AG09309 (cell line): ENCODE data around the gene SOX30.

Experiments used
- DNase-seq: peaks from one replicate; pipeline ENCODE4 v3.0.0-alpha.2; 2010; ENCODE audit warnings: low read depth
- H3K4me3 ChIP-seq: 2 replicates; pipeline ENCODE4 v1.5.1; 2011; ENCODE audit warnings: mild to moderate bottlenecking, low read depth, low read length, moderate library complexity; ENCODE audit not compliant: control insufficient read depth
- TF ChIP-seq, protein P1 (sequence below): IDR thresholded peaks from 2 replicates; pipeline ENCODE4 v1.5.1; 2011; ENCODE audit warnings: mild to moderate bottlenecking, low read depth, low read length, inconsistent platforms; ENCODE audit not compliant: insufficient read depth, control insufficient read depth; ENCODE audit errors: missing control alignments

The SOX30 gene

DNA sequence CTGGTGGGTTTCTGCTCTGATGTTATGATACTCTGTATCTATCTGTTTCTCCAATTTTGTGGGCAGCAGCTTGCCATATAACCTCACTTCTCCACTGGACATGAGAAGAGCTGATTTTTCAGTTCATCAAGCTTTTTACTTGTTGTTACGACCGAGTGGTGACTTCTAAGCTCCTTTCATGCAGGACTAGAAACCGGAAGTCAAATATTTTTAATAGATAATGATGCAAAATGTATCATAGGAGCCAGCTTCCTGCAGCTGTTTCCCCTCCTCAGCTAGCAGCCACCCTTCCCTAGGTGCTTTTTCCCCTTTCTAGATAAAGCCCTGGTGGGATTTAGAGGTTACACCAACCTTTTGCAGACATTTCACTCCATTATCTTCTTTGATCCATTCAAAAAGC lies 59.6 kb downstream of the SOX30 start:
- TF ChIP-seq, protein P1, sequence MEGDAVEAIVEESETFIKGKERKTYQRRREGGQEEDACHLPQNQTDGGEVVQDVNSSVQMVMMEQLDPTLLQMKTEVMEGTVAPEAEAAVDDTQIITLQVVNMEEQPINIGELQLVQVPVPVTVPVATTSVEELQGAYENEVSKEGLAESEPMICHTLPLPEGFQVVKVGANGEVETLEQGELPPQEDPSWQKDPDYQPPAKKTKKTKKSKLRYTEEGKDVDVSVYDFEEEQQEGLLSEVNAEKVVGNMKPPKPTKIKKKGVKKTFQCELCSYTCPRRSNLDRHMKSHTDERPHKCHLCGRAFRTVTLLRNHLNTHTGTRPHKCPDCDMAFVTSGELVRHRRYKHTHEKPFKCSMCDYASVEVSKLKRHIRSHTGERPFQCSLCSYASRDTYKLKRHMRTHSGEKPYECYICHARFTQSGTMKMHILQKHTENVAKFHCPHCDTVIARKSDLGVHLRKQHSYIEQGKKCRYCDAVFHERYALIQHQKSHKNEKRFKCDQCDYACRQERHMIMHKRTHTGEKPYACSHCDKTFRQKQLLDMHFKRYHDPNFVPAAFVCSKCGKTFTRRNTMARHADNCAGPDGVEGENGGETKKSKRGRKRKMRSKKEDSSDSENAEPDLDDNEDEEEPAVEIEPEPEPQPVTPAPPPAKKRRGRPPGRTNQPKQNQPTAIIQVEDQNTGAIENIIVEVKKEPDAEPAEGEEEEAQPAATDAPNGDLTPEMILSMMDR = no peak
- no peak overlapping the region for H3K4me3 ChIP-seq
- no peak for DNase-seq

DNA sequence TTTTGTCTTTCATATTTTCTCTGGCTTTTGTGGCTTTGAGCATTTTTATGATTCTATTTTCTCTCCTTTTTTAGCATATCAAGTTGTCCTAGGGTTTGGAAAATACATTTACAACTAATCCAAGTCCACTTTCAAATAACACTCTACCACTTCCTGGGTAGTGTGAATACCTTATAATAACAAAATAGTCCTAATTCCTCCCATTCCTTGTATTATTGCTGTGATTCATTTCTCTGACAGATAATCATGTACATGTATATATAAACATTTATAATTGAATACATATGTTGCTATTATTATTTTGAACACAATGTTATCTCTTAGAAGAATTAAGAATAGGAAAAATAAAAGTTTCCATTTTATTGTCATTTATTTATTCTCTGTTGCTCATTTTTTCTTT lies 61.8 kb downstream of the SOX30 start:
- no peak for DNase-seq
- TF ChIP-seq, protein P1 = no peak
- H3K4me3 ChIP-seq = no peak overlapping the region

DNA sequence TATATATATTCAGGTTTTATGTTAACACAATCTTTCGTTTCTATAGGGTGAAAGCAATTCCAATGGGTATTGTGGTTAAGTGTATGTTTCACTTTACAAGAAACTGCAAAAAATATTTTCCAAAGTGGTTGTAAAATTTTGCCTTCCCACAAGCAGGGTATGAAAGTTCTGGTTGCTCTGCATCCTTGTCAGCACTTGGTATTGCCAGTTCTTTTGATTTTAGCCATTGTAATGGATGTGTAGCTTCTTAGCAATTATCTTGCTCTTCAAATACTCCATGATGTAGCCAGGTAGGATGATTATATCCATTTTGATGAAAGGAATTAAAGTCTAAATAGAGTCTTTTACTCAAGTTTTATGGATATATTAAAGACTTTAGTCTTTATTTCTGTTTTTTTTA lies 67.6 kb downstream of the SOX30 start:
- H3K4me3 ChIP-seq = no peak overlapping the region
- TF ChIP-seq, protein P1 = no peak
- DNase-seq = no peak

DNA sequence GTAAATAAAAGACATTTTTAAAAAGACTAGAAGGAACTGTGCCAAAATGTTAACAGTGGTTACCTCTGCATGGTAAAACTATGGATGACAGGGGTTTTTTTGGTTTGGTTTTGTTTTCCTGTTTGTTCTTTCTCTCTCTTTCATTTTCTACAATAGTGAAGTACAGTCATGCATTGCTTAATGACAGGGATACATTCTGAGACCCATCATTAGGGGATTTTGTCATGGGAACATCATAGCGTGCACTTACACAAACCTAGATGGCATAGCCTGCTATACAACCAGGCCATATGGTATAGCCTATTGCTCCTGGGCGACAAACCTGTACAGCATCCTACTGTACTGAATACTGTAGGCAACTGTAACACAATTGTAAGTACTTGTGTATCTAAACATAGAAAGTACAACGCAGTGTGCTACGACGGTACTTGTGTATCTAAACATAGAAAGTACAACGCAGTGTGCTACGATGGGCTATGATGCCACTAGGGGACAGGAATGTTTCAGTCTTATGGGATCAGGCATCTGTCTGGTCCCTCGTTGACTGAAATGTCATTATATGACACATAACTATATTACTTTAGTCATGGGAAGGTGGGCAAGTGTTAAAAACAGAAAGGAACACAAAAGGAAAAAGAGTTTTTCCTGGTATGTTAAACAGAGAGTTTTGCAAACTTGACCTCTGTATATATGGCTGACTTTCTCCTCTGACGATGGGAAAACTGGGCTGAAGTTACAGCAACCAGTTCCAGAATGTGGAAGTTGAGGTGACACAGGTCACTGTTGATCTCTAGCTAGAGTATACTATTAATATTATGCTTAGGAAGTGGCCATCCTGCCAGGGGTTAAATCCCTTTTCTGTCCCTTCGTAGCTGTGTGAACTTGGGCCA lies 69.3 kb downstream of the SOX30 start:
- no peak overlapping the region for H3K4me3 ChIP-seq
- TF ChIP-seq, protein P1 = no peak
- DNase-seq = no peak

DNA sequence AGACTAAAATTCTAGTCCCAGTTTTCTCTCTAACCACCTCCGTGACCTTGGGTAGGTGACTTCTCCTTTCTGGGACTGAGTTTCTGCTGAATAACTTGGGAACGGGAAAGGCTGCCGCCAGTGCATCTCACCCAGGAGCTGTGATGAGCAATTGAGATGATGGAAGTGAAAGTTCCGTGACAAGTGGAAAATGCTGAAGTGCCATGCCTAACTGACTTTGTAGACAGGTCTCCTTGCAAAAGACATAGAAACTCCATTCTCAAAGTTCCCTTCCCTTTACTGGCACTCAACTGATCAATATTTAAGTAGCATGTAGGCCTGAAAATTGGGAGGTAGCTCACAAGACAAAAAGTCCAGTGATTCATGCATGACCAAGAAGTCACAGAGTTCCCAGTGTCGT lies 70.3 kb downstream of the SOX30 start:
- TF ChIP-seq, protein P1 = no peak
- DNase-seq = no peak
- no peak overlapping the region for H3K4me3 ChIP-seq

DNA sequence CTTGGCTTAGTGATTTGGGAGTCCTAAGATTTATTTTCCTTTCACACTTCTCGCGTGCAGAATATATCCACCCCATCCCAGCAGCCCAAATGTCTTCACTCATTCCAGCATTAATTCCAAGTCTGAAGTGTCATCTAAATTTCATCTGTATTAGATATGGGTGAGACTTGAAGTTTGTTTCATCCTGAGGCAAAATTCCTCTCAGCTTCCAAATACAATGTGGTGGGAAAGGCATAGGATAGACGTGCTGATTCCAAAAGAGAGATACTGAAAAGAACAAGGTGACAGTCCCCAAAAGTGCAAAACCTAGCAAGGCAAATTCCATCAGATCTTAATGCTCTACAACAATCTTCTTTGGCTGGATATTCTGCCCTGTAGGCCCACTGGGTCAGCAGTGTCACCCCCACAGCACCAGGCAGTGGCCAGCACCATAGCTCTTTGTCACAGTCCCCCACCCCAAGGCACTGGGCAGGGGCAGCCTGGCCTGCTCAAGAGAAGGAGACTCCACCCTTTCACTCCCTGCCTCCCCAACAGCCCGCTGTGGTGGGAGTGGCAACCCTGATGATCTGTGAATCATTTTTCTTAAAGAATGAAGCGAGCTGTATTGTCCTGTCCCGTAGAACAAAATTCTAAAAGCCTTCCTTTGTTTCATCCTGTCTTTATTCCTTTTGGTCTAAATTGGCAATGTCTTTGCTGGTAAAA lies 74.0 kb downstream of the SOX30 start:
- no peak for DNase-seq

More for the DNA sequence above, 74.0 kb downstream of the SOX30 start:
- no peak overlapping the region for H3K4me3 ChIP-seq
- TF ChIP-seq, protein P1 = no peak
